SU-DHL-6 (cell line): ENCODE measurements around the gene SEC14L5.

Experiments
- CTCF ChIP-seq: fragments of 200-600 bp; sonication (generic); IDR thresholded peaks from one replicate; pipeline ENCODE4 v1.5.1; 2017; ENCODE audit warnings: antibody characterized with exemption, mild to moderate bottlenecking, low read length, moderate library complexity; ENCODE audit not compliant: insufficient read depth, poor library complexity, severe bottlenecking
- EZH2phosphoT487 ChIP-seq: fragments of 200-600 bp; sonication (generic), shearing (Covaris generic); conservative IDR thresholded peaks from 2 replicates; pipeline ENCODE4 v1.6.1; 2018; ENCODE audit warnings: mild to moderate bottlenecking, antibody characterized with exemption, low read length, moderate library complexity, mixed read lengths

- no peak for TF ChIP-seq CTCF
- no peak for TF ChIP-seq EZH2phosphoT487
Observed at GRCh38 chr16:4966736-4967453, 8.8 kb downstream of the SEC14L5 start.
